ENCODE data around the gene BCR.

DNA sequence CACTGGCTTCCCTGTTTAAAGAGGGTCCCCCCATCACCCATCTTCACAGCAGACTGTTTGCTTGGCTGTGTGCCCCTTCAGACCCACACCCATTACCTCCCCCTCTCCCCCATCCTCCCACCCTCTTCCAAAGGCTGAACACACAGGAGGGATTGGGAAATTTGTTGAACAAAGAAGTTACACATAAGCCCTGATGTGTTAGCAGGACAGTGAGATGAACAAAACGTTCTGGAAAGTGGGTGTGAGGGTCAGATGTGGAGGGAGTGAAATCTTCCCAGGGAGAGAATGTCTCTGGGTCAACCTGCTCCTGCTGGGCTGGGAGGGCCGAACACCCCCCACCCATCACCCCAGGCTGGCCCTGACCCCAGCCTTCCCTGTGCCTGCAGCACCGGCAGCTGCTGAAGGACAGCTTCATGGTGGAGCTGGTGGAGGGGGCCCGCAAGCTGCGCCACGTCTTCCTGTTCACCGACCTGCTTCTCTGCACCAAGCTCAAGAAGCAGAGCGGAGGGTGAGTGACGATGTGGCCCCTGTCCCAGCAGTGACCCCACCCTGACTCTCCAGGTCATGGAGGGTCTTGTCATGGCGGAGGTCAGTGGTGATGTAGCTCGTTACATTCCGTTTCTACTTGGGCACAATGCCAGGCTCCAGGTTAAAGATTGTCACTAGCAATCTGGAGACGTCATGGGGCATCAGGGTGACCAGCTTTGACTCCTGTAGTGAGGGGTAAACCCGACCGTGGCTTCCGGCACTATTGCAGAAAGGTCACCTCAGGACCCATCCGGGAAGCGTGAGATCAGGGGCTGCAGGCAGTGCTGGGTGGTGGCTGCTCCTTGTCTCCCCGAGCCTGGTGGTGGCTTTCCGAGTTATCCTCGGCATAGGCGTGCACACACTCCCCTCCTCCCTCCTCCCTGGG lies 103.5 kb downstream of the BCR start:
- TF ChIP-seq, protein P1, sequence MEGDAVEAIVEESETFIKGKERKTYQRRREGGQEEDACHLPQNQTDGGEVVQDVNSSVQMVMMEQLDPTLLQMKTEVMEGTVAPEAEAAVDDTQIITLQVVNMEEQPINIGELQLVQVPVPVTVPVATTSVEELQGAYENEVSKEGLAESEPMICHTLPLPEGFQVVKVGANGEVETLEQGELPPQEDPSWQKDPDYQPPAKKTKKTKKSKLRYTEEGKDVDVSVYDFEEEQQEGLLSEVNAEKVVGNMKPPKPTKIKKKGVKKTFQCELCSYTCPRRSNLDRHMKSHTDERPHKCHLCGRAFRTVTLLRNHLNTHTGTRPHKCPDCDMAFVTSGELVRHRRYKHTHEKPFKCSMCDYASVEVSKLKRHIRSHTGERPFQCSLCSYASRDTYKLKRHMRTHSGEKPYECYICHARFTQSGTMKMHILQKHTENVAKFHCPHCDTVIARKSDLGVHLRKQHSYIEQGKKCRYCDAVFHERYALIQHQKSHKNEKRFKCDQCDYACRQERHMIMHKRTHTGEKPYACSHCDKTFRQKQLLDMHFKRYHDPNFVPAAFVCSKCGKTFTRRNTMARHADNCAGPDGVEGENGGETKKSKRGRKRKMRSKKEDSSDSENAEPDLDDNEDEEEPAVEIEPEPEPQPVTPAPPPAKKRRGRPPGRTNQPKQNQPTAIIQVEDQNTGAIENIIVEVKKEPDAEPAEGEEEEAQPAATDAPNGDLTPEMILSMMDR (IDR thresholded peaks at IDR 0.05) = no peak
- TF ChIP-seq POLR2A (IDR thresholded peaks at IDR 0.05) = no peak
- no peak for TF ChIP-seq EP300 (IDR thresholded peaks at IDR 0.05)
